HCT116 (cell line): ENCODE measurements around the gene ORC5. TPM values are rescaled to one million over a fixed set of nuclear protein-coding genes. Genes with fewer than 3 reads are reported as not detected.

Experiments
- ATAC-seq: fragments of 200-7000 bp; cut with Tn5 transposase; 2 replicates; pipeline ENCODE4 v1.9.1; 2020; ENCODE audit warnings: mild to moderate bottlenecking, moderate library complexity
- BruUV-seq: library from RNA; stranded (reverse); fragments of 400-500 nt; replicated peaks from 2 replicates; lab custom pipeline; 2021; lab: Mats Ljungman, UMichigan
- CTCF ChIA-PET: fragments of 300-600 bp; sonication (Branson Sonifier 250); formaldehyde crosslinking; loops from one replicate; lab custom pipeline; 2021; ENCODE audit warnings: antibody characterized with exemption; lab: Charles Lee
- POLR2A ChIA-PET: fragments of 300-600, 350-600 bp; sonication (Branson Sonifier 250); formaldehyde crosslinking; loops from one replicate; lab custom pipeline; 2021; ENCODE audit warnings: antibody characterized with exemption; lab: Charles Lee
- RAD21 ChIA-PET, 2 experiments: fragments of 300-600 bp; sonication (Branson Sonifier 250); formaldehyde crosslinking; loops; one replicate each; lab custom pipeline; 2023; ENCODE audit warnings: low total read pairs in 2 of 2; ENCODE audit not compliant: uncharacterized antibody in 2 of 2, unreplicated experiment in 2 of 2, low non-redundant PET in 1 of 2; lab: Charles Lee
- DNase-seq: peaks from one replicate; pipeline ENCODE4 v3.0.0-alpha.2; 2010; ENCODE audit warnings: low read depth, low spot score
- H2AFZ ChIP-seq: fragments of 200-600 bp; shearing (Covaris generic), sonication (generic); 2 replicates; pipeline ENCODE4 v1.6.1; 2017; ENCODE audit warnings: low read depth, mixed run types, mixed read lengths, antibody characterized with exemption, low read length; ENCODE audit not compliant: poor library complexity, severe bottlenecking
- H3K27ac ChIP-seq: 2 replicates; pipeline ENCODE4 v1.5.1; 2012; ENCODE audit warnings: low read depth, low read length
- H3K27me3 ChIP-seq: fragments of 200-600 bp; sonication (generic); 2 replicates; pipeline ENCODE4 v1.6.1; 2016; ENCODE audit warnings: mixed run types, low read length, mixed read lengths; ENCODE audit not compliant: insufficient read depth
- H3K36me3 ChIP-seq, 2 experiments: fragments of 200-500 bp in 1 of 2; fragments of 200-600 bp in 1 of 2; sonication (Bioruptor generic) in 1 of 2; sonication (generic) in 1 of 2; 2 replicates each; pipeline versions ENCODE4 v1.5.1 to v1.6.1; 2014 to 2016; ENCODE audit warnings: low read length in 2 of 2, inconsistent platforms in 1 of 2, mixed read lengths in 1 of 2, mixed run types in 1 of 2; ENCODE audit not compliant: insufficient read depth in 2 of 2, control insufficient read depth in 1 of 2
- H3K4me1 ChIP-seq, 2 experiments: fragments of 200-600 bp in 1 of 2; sonication (generic) in 1 of 2; 2 replicates each; pipeline versions ENCODE4 v1.5.1 to v1.6.1; 2012 to 2017; ENCODE audit warnings: low read length in 2 of 2, inconsistent platforms in 1 of 2, mild to moderate bottlenecking in 1 of 2, mixed read lengths in 1 of 2, mixed run types in 1 of 2, moderate library complexity in 1 of 2; ENCODE audit not compliant: insufficient read depth in 2 of 2, control insufficient read depth in 1 of 2
- H3K4me2 ChIP-seq: fragments of 200-600 bp; sonication (generic); 2 replicates; pipeline ENCODE4 v1.6.1; 2017; ENCODE audit warnings: mixed run types, low read length, mixed read lengths
- H3K4me3 ChIP-seq, 2 experiments: fragments of 200-600 bp in 1 of 2; sonication (generic) in 1 of 2; replicated peaks in 1 of 2; 2 replicates each; pipeline ENCODE4 v1.5.1; 2011 to 2016; ENCODE audit warnings: low read length in 2 of 2, control low read depth in 1 of 2, low read depth in 1 of 2, mild to moderate bottlenecking in 1 of 2, mixed read lengths in 1 of 2, mixed run types in 1 of 2
- H3K79me2 ChIP-seq: fragments of 200-600 bp; sonication (generic); 2 replicates; pipeline ENCODE4 v1.6.1; 2017; ENCODE audit warnings: mild to moderate bottlenecking, mixed run types, low read length, moderate library complexity, mixed read lengths; ENCODE audit not compliant: insufficient read depth
- H3K9ac ChIP-seq: fragments of 200-600 bp; sonication (generic); 2 replicates; pipeline ENCODE4 v1.6.1; 2016; ENCODE audit warnings: low read length, mixed read lengths
- H3K9me2 ChIP-seq: fragments of 200-600 bp; sonication (generic), shearing (Covaris generic); 2 replicates; pipeline ENCODE4 v1.6.1; 2017; ENCODE audit warnings: mixed run types, mild to moderate bottlenecking, moderate library complexity; ENCODE audit not compliant: insufficient read depth
- H3K9me3 ChIP-seq, 2 experiments: fragments of 200-500 bp in 1 of 2; fragments of 200-600 bp in 1 of 2; sonication (Bioruptor generic) in 1 of 2; sonication (generic) in 1 of 2; 2 replicates each; pipeline ENCODE4 v1.6.1; 2014 to 2017; ENCODE audit warnings: low read length in 2 of 2, mixed read lengths in 2 of 2, inconsistent platforms in 1 of 2, low read depth in 1 of 2, mild to moderate bottlenecking in 1 of 2, mixed run types in 1 of 2, moderate library complexity in 1 of 2; ENCODE audit not compliant: control insufficient read depth in 1 of 2, insufficient read depth in 1 of 2
- H4K20me1 ChIP-seq: fragments of 200-600 bp; sonication (generic), shearing (Covaris generic); 2 replicates; pipeline ENCODE4 v1.6.1; 2017; ENCODE audit warnings: mixed run types, mild to moderate bottlenecking, moderate library complexity; ENCODE audit not compliant: insufficient read depth
- CTCF ChIP-seq, 3 experiments: fragments of 200-600 bp in 1 of 3; sonication (generic) in 1 of 3; IDR thresholded peaks in 2 of 3; conservative IDR thresholded peaks in 1 of 3; 2 replicates each; pipeline ENCODE4 v1.5.1; 2012 to 2017; ENCODE audit warnings: low read depth in 2 of 3, low read length in 2 of 3, antibody characterized with exemption in 1 of 3, borderline replicate concordance in 1 of 3, control low read depth in 1 of 3, mild to moderate bottlenecking in 1 of 3, mixed read lengths in 1 of 3, mixed run types in 1 of 3, moderate library complexity in 1 of 3; ENCODE audit not compliant: insufficient read depth in 1 of 3
- EZH2phosphoT487 ChIP-seq: fragments of 200-600 bp; IDR thresholded peaks from 2 replicates; pipeline ENCODE4 v1.6.1; 2018; ENCODE audit warnings: antibody characterized with exemption, borderline replicate concordance
- FOSL1 ChIP-seq: IDR thresholded peaks from 2 replicates; pipeline ENCODE4 v1.6.1; 2012; ENCODE audit warnings: low read depth
- YY1 ChIP-seq: IDR thresholded peaks from 2 replicates; pipeline ENCODE4 v1.6.1; 2011; ENCODE audit warnings: low read length, low read depth, moderate library complexity, mild to moderate bottlenecking; ENCODE audit not compliant: insufficient replicate concordance; ENCODE audit errors: extremely low read depth
- ZNF274 ChIP-seq: fragments of 200-500 bp; sonication (Bioruptor generic); IDR thresholded peaks from 2 replicates; pipeline ENCODE4 v1.6.1; 2014; ENCODE audit warnings: mild to moderate bottlenecking, low read depth, low read length, inconsistent platforms
- intact Hi-C: fragments of 100-400 bp; cut with micrococcal nuclease; formaldehyde crosslinking; loops from 2 replicates; pipeline ENCODE4 v1.10.0; 2022
- total RNA-seq: library from RNA; stranded (reverse); gene quantifications from one replicate; pipeline ENCODE4 v1.2.1, GENCODE V29; 2021; ENCODE audit not compliant: unreplicated experiment

The ORC5 gene
- total RNA-seq, 1 experiment from 2014 or later = 30.2 TPM

DNA sequence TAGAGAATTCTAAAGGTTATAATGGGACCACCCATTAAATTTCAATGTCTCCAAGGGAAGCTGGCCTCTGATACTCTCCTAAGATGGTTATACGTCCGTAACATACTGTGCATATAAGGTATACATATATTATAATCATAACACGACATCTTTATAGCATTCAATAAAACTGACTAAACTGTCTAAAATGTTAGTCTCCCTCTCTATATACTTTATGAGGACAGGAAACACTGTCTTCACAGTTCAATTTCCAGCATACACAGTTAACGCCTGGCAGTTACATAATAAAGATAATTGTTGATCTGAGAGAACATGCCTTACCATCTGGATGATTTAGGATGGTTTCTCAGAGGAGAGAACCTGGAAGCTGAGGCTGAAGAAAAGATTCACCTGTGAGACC, 1.2 kb upstream of the ORC5 start:
- no peak overlapping the region for H2AFZ ChIP-seq
- ATAC-seq = no peak
- TF ChIP-seq FOSL1 (no peak), EZH2phosphoT487 (no peak), YY1 (no peak), CTCF (IDR thresholded peaks at IDR 0.05 in 2 of 3, conservative IDR thresholded peaks at IDR 0.05 in 1 of 3; ENCODE audit: borderline replicate concordance in 1 of 3, insufficient read depth in 1 of 3, low read depth in 2 of 3, low read length in 2 of 3) (no peak), ZNF274 (no peak)
- TF ChIP-seq, all 23 proteins: peak for 0
- ChIA-PET POLR2A (no interaction called here), CTCF (no interaction called here), RAD21 (no interaction called here)
- H3K9me3 ChIP-seq = no peaks in the 10 kb centered on the region
- no peak overlapping the region for H3K27ac ChIP-seq
- peaks cover 37% of the 10 kb centered on the region for H3K79me2 ChIP-seq
- peaks cover 0 to under 1% of the 10 kb centered on the region in 2 experiments; a peak in 1 of 4 replicates for H3K36me3 ChIP-seq
- peak overlapping the region in 1 of 2 experiments; percentile 87; a peak in 2 of 4 replicates for H3K4me3 ChIP-seq
- intact Hi-C loops = no loop called here
- no peak overlapping the region for H3K9ac ChIP-seq
- BruUV-seq = no TSS peak
- H3K4me1 ChIP-seq = peaks cover 0 to 9% of the 10 kb centered on the region in 2 experiments; a peak in 3 of 4 replicates
- peak overlapping the region; percentile 81; the same call in 1 of the 2 replicates for H3K4me2 ChIP-seq
- DNase-seq = no peak
- H3K27me3 ChIP-seq = no peaks in the 10 kb centered on the region
- no peaks in the 10 kb centered on the region for H4K20me1 ChIP-seq
- no peaks in the 10 kb centered on the region for H3K9me2 ChIP-seq

GRCh38 chr7:104208421-104208780, 588 bp upstream of the ORC5 start:
- no peak for TF ChIP-seq CTCF (IDR thresholded peaks at IDR 0.05 in 2 of 3, conservative IDR thresholded peaks at IDR 0.05 in 1 of 3; ENCODE audit: borderline replicate concordance in 1 of 3, insufficient read depth in 1 of 3, low read depth in 2 of 3, low read length in 2 of 3)
- no peak for TF ChIP-seq YY1
- no peak for DNase-seq
- no peaks in the 10 kb centered on the region for H3K27me3 ChIP-seq
- peak overlapping the region; percentile 36 for H3K27ac ChIP-seq
- H3K9me2 ChIP-seq = no peaks in the 10 kb centered on the region
- RAD21 ChIA-PET = no interaction called here
- CTCF ChIA-PET = no interaction called here
- no peaks in the 10 kb centered on the region for H4K20me1 ChIP-seq
- TSS peak; percentile 99 for BruUV-seq
- H2AFZ ChIP-seq = no peak overlapping the region
- intact Hi-C loops = no loop called here
- peak overlapping the region; percentile 93 for H3K9ac ChIP-seq
- peak overlapping the region; percentile 87 to 91 for H3K4me3 ChIP-seq
- H3K79me2 ChIP-seq = peaks cover 44% of the 10 kb centered on the region
- no peaks in the 10 kb centered on the region for H3K9me3 ChIP-seq
- peak; percentile 4 for ATAC-seq
- H3K36me3 ChIP-seq = peaks cover 4 to 6% of the 10 kb centered on the region in 2 experiments; a peak in 2 of 4 replicates
- H3K4me2 ChIP-seq = peak overlapping the region; percentile 81
- POLR2A ChIA-PET = no interaction called here
- peaks cover 0 to 9% of the 10 kb centered on the region in 2 experiments; a peak in 3 of 4 replicates for H3K4me1 ChIP-seq
